T-helper 2 cell treated with Interferon-gamma antibody and Interleukin-4, amounts not matched to agents 100 ng/mL and 5 ng/mL, for 36 hours (primary cell): ENCODE data around the gene MYH7B. TPM values are rescaled to one million over a fixed set of nuclear protein-coding genes. Genes with fewer than 3 reads are reported as not detected.

Experiments used
- intact Hi-C: fragments of 100-400 bp; cut with micrococcal nuclease; formaldehyde crosslinking; loops from one replicate; pipeline ENCODE4 v1.15.1; 2023
- total RNA-seq: library from RNA; stranded (reverse); gene quantifications from 2 replicates; pipeline ENCODE4 v1.2.3, GENCODE V29; 2022

Gene MYH7B
- total RNA-seq, 1 donor from 2014 or later, result 0.20 TPM

DNA sequence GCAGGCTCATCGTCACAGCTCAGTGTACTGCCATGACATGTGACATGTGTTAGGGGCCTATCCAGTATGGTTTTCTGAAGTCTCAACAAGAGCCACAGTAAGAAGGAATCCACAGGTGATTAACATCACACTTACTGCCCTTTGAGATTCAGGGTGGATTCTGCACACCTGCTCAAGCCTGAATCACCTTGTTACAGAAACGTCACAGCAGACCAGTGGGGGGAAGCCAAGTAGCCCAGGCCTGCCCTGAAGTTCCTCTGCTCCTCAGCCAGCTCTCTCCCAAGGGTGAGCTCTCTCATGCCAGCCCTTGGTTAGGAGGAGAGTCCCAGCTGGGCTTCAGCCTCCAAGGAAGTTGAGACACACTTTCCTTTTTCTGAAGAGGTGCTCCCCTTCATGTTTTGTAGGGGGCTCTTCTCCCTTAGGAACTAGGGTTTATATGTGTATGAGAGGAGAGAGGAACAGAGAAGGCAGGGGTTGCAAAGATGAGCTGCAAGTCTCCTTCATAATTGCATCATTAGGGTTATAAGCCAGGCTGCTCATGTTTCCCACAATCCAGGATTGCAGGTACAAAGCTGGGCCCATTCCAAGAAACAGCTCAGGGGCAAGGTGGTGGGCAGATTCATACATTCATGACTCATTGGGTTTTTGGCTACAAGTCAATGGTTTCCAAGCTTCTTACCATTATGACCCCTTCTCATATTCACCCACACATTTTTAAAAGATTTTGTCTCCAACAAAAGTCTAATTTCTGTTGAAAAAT, 11.7 kb upstream of the MYH7B start:
- intact Hi-C loops, result no loop called here

DNA sequence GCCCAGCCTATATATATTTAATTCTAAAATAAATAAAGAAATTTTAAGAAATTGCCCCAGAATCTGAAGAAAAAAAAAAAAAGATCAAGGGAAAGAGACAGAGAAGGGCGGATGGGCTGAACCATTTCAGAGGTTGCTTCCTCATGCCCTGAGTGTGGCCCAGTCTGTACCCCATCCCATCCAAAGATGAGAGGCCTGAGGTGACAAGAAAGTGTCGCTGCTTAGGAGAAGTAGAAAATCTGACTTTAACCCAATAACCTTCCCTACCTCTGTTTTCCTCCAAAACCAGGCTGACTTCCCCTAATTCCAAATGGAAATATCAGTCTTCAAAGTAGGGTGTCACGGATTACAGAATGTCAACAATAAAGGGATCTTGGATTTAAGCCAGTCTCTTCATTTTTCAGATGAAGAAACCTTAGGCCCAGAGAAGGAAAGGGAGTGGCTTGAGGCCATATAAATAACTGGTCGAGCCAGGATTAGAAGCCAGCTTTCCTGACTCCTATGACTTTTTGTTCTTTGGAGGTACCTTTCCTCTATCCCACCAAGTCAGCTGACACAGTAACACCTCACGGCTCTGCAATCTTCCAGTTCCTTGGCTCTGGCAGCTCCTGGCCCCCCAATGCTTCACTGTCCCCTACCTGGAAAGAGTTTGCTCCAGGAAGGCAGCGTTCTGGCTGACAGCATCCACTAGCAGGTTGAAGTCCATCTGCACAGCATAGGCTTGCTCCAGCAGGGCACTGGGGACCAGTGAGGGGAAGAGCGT, 10.2 kb upstream of the MYH7B start:
- intact Hi-C loops, result no loop called here

GRCh38 chr20:34946661-34947060, 9.0 kb upstream of the MYH7B start:
- intact Hi-C loops, result no loop called here

DNA sequence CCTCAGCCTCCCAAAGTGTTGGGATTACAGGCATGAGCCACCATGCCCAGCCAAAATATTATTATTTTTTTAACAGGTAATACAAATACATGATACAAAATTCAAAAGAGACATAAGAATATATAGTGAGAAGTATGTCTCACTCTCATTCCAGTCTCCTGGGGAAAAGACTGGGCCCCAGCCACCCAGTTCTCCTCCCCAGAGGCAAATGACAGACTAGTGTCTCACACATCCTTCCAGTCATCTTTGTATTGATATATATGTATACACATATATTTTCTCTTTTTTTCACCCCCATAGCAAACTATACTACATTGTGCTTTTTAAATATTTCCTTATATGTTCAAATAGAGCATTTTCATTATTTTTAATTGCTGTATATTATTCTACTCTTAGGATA, 8.3 kb upstream of the MYH7B start:
- intact Hi-C loops, result no loop called here

DNA sequence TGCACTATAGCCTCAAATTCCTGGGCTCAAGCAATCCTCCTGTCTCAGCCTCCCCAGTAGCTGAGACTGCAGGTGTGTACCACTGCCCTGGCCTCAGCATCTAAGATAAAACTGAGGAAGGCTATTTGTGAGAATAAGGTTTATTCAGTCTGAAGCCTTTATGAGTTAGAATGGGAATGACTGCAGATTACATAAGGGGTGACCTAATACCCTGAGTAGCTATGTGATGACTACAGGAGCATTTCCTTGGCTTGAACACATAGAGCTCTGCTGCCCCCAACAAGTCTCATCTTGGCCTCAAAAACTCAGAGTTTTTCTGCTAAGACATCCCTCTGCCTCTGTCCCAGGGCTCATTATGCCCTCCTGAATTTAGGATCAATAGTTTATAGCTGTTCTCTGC, 7.6 kb upstream of the MYH7B start:
- intact Hi-C loops, result no loop called here

GRCh38 chr20:34949120-34949519, 6.5 kb upstream of the MYH7B start:
- intact Hi-C loops, result no loop called here

DNA sequence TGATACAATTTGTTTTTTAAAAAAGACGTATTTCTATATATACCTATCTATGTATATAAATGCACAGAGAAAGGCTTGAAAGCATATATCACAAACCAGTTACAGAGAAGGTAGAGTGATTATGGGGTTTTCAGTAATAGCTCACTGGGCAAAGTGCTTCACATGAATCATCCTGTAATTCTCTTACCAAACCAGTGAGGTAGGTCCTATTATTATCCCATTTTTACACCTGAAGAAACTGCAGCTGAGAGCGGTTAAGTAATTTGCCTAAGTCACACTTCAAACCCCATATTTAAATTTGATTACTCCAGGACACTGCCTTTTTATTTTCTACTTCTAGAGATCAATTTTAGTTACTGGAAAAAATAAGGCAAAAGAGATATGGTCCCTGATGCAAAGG, 4.4 kb upstream of the MYH7B start:
- intact Hi-C loops, result loop anchor here (10.0 kb wide), 2 partner anchors 144 to 586 kb away; partner anchors contain the start of genes ITCH and TRPC4AP

- intact Hi-C loops, result loop anchor here (10.0 kb wide), 2 partner anchors 143 to 587 kb away; partner anchors contain the start of genes ITCH and TRPC4AP
Measured at GRCh38 chr20:34951652-34952051, 4.0 kb upstream of the MYH7B start.

GRCh38 chr20:34952671-34953070, 3.0 kb upstream of the MYH7B start:
- intact Hi-C loops, result loop anchor here (10.0 kb wide), 2 partner anchors 142 to 588 kb away; partner anchors contain the start of genes ITCH and TRPC4AP

- intact Hi-C loops, result loop anchor here (2.0 to 10.0 kb wide), 3 partner anchors 129 to 589 kb away; partner anchors contain the start of genes ITCH, NCOA6 and TRPC4AP
Measured at GRCh38 chr20:34953960-34954359, 1.7 kb upstream of the MYH7B start.

- intact Hi-C loops, result loop anchor here (1.0 to 10.0 kb wide), 5 partner anchors 81 to 997 kb away; partner anchors contain the start of genes ITCH, NCOA6, SCAND1 and TRPC4AP
Measured at GRCh38 chr20:34954904-34955230, 801 bp upstream of the MYH7B start.

DNA sequence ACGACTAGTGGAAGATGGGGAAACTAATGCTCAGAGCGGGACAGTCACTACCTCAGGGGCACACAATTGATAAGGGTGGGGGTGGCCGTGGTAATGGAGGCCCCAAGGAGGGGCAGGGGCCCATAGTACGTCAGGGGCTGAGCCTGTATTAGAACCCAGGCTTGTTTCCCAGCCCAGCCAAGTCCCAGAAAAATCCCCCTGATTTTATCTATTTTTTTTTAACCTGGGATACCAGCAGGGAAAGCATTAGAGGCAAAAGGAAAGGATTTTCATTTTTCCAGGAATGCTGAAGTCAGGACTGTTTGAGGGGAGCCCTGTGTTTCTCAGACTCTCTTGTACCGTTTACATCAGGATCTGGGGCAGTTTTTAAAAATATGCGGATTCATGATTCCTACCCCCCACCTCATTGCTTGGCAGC, 382 bp downstream of the MYH7B start:
- intact Hi-C loops, result loop anchor here (5.0 to 10.0 kb wide), 3 partner anchors 139 to 996 kb away; partner anchors contain the start of genes ITCH, SCAND1 and TRPC4AP

GRCh38 chr20:34956751-34957472, 1.2 kb downstream of the MYH7B start:
- intact Hi-C loops, result loop anchor here (5.0 to 10.0 kb wide), 3 partner anchors 138 to 995 kb away; partner anchors contain the start of genes ITCH, SCAND1 and TRPC4AP

GRCh38 chr20:34964486-34964885, 8.8 kb downstream of the MYH7B start:
- intact Hi-C loops, result no loop called here

DNA sequence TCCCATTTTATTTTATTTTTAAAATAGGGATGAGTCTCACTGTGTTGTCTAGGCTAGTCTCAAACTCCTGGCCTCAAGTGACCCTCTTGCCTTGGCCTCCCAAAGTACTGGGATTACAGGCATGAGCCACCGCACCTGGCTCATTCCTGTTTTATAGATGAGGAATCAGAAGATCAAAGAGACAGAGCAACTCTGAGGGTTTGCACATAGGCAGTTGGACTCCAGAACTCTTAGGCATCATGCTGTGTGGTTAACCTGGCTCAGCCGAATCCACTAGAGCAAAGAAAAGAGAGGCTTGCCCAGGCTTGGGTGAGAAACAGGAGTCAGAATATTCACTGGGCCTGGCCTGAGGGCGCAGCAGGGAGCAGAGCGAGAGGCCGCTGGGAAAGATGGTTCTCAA, 9.4 kb downstream of the MYH7B start:
- intact Hi-C loops, result no loop called here

- intact Hi-C loops, result no loop called here
Measured at GRCh38 chr20:34967421-34967820, 11.8 kb downstream of the MYH7B start.

DNA sequence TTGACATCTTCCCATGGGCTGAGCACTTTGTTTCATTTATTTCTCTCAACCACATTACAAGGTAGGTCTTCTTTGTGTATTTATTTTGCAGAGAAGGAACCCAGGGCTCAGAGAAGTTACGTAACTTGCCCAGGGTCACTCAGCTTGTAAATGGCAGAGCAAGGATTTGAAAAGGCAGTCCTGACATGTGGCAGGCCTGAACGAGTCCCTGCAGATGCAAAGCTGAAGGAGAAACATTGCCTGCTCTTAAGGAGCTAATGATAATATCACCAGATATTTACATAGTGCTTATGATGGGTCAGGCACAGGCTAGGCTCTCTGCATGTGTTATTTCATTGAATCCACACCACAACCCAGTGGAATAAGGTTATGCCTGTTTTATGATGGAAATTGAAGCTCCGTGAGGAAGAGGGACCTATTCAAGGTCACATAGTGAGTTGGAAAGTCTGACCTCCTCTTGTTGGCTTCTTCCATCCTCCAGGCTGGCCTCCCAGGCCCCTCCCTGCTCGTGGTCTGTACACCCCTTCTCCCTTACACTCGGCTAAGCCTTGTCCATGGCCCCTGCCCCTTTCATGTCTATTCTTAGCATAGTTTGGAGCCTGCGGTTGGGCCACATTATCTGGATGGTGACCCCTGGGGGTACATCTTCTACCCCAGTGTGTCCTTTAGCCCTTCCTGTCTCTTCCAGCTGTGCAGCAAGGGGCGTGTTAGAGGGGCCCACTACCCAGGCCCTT, 12.5 kb downstream of the MYH7B start:
- intact Hi-C loops, result no loop called here

DNA sequence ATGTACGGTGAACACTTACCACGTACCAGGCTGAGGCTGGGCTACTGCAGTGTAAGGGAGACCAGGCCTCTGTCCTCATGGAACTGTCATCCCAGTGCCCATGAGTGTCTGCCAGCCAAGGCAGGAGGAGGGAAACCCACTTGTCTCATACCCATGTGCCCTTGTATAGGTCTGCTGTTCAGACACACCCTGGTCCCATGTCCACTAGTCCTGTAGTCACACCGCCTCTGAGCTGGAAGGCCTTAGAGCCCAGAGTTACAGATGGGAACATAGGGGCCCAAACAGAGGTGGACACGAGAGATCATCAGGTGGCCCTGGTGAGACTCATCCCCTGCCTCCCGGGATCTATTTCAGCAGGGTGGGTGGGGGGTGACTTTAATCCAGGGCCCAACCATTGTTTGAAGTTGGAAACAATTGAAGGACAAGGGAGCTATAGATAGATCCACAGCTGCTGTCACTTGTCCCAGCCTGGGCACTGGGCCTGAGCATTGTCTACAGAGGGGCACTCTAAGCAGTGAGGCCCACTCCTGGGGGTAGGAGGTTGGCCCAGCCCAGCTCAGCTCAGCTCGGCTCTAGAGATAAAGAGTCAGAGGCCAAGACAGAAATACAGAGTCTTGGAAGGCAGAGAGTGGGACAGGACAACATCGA, 14.6 kb downstream of the MYH7B start:
- intact Hi-C loops, result no loop called here

DNA sequence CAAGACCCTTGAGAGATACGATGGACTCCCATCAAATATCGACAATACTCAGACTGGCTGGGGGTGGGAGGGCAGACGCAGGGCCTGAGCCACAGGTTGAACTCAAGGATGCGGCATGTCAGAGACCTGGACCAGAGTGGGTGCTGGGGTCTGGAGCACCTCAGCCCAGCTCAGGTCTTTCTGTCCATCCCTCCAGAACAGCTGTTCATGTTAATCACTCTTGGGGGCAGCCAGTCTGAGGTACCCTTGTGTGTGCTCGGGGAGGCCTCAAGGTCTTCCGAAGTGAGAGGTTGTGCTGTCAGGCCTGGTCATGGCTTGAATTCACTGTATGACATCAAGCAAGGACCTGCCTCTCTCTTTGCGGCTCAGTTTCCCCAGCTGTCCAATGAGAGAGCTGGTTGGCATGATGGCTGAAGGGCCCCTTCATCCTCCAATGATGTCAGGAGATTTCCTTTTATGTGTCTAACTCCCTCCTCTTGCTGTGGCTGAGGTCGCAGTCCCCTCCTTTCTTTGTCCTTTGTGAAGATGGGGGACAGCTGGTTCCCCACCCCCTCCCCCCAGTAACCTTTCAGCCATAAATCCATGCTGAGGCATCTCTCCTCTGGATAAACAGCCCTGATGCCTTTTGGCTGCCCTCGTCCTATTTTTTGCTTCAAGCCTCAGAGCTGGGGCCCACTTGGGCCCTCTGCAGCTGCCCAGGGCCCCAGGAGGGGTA, 15.3 kb downstream of the MYH7B start:
- intact Hi-C loops, result no loop called here
